ENCODE measurements around the gene PTCHD1. TPM values are rescaled to one million over a fixed set of nuclear protein-coding genes. Genes with fewer than 3 reads are reported as not detected.

The PTCHD1 gene
- total RNA-seq, 1 experiment from 2014 or later: not detected

- Histone ChIP-seq H3K27ac (ENCODE audit: low read depth, low read length) (no peak overlapping the region), H3K4me1 (ENCODE audit: control insufficient read depth in 1 of 2, insufficient read depth in 2 of 2, low read length in 2 of 2) (no peaks in the 10 kb centered on the region), H3K9me2 (ENCODE audit: insufficient read depth) (no peaks in the 10 kb centered on the region), H4K20me1 (ENCODE audit: insufficient read depth) (no peaks in the 10 kb centered on the region), H3K9ac (ENCODE audit: low read length) (no peak overlapping the region), H3K79me2 (ENCODE audit: insufficient read depth, low read length) (no peaks in the 10 kb centered on the region), H3K27me3 (ENCODE audit: insufficient read depth, low read length) (no peaks in the 10 kb centered on the region), H3K4me2 (ENCODE audit: low read length) (no peak overlapping the region), H3K9me3 (ENCODE audit: control insufficient read depth in 1 of 2, insufficient read depth in 1 of 2, low read depth in 1 of 2, low read length in 2 of 2) (no peaks in the 10 kb centered on the region), H2AFZ (ENCODE audit: low read depth, low read length, poor library complexity, severe bottlenecking) (no peak overlapping the region), H3K36me3 (ENCODE audit: control insufficient read depth in 1 of 2, insufficient read depth in 2 of 2, low read length in 2 of 2) (no peaks in the 10 kb centered on the region), H3K4me3 (replicated peaks in 1 of 2; ENCODE audit: low read depth in 1 of 2, low read length in 2 of 2) (no peak overlapping the region)
- no peak for DNase-seq (ENCODE audit: low read depth, low spot score)
- POLR2A ChIA-PET: no interaction called here
- no TSS peak for BruUV-seq (replicated peaks)
- no peak for ATAC-seq
- TF ChIP-seq SRF (IDR thresholded peaks at IDR 0.05; ENCODE audit: low read depth) (no peak), MAX (IDR thresholded peaks at IDR 0.05) (no peak), POLR2AphosphoS5 (IDR thresholded peaks at IDR 0.05; ENCODE audit: low read depth, low read length) (no peak), ZFX (IDR thresholded peaks at IDR 0.05) (no peak), RAD21 (IDR thresholded peaks at IDR 0.05; ENCODE audit: low read depth) (no peak), EGR1 (IDR thresholded peaks at IDR 0.05; ENCODE audit: low read depth) (no peak), EZH2phosphoT487 (IDR thresholded peaks at IDR 0.05; ENCODE audit: borderline replicate concordance) (no peak), ZNF274 (IDR thresholded peaks at IDR 0.05; ENCODE audit: low read depth, low read length) (no peak), YY1 (IDR thresholded peaks at IDR 0.05; ENCODE audit: extremely low read depth, insufficient replicate concordance, low read depth, low read length) (no peak), JUND (IDR thresholded peaks at IDR 0.05) (no peak), ZBTB33 (IDR thresholded peaks at IDR 0.05; ENCODE audit: extremely low read depth, insufficient replicate concordance, low read length) (no peak), POLR2A (IDR thresholded peaks at IDR 0.05; ENCODE audit: borderline replicate concordance, extremely low read depth, insufficient read depth, insufficient read length) (no peak), SIN3A (IDR thresholded peaks at IDR 0.05; ENCODE audit: low read depth) (no peak), TCF7L2 (IDR thresholded peaks at IDR 0.05; ENCODE audit: borderline replicate concordance, extremely low read depth, insufficient read depth, insufficient read length) (no peak), CBX3 (IDR thresholded peaks at IDR 0.05; ENCODE audit: low read depth) (no peak), SP1 (IDR thresholded peaks at IDR 0.05; ENCODE audit: low read depth) (no peak), EZH2 (IDR thresholded peaks at IDR 0.05) (no peak), ATF3 (IDR thresholded peaks at IDR 0.05) (no peak), REST (IDR thresholded peaks at IDR 0.05; ENCODE audit: low read depth) (no peak)
- RAD21 ChIA-PET (ENCODE audit: low non-redundant PET in 1 of 2, low total read pairs in 2 of 2, uncharacterized antibody in 2 of 2, unreplicated experiment in 2 of 2): no interaction called here
- intact Hi-C loops (cut with micrococcal nuclease): no loop called here
- CTCF ChIA-PET: no interaction called here
These were observed 88.3 kb downstream of the PTCHD1 start for GRCh38 chrX:23422912-23423311.
